NCI-H1436 (cell line): ENCODE data around the gene UPP2.

Experiments
- DNase-seq: peaks from one replicate; lab custom pipeline; 2025; lab: John Stamatoyannopoulos, UW

Gene UPP2

DNA sequence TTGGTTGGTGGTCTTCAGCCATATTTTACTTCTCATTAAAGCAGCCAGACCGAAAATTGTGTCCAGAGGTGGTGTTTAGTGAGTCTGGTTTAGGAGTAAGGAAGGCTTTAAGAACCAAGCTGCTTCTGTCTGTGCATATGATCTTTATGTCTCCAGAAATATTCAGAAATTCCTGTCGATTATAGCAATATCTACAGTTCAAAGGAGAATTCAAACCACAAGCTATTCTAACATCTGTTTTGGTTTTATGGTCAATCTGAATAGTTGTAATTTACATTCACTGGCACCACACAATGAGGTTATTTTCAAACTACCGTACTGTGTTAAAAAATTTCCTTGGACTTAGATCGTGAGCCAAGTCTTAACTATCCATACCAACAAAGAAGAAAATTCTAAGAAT is 11.3 kb downstream of the UPP2 start:
- DNase-seq = no peak

DNA sequence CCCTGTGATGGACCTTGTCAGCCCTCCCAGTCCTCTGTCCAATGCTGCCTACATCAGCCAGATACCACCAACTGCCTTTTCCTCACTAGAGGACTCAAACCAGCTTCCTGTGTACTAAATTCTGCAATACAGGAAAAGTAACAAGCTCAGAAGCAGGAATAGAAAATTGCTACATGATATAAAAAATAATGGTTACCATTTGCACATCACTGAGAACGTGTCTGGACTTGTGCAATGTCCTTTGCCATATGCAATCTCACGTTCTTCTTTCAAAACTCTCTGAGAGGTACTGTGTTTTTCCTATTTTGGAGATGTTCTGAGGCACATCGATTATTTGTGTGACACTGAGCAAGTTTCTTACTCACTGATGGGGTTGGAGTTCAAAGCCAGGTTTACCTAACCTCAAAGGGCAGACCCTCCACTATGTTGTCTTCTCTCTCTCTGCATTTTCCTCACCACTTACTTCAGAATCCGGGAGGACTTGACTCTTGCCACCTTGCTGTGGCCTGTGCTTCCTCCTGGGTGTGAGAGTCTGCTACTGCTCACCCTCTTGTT is 12.1 kb downstream of the UPP2 start:
- no peak for DNase-seq

DNA sequence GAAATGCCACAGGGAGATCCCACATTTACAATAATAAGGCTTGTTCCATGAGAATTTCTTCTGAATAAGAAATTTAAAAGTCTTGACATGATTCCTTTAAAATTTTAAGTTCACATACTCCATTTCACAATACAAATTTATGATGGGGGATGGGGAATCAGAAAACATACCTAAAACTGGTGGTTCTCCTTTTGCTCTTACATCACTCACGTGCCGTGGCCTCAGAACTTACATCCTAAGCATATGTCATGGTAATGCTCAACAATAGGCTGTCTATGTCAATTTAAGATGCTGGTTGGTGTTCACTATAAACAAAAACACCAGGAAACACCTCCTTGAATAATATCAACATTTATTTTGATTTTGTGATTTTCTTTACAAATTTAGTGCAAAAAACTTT is 12.8 kb downstream of the UPP2 start:
- DNase-seq = no peak

DNA sequence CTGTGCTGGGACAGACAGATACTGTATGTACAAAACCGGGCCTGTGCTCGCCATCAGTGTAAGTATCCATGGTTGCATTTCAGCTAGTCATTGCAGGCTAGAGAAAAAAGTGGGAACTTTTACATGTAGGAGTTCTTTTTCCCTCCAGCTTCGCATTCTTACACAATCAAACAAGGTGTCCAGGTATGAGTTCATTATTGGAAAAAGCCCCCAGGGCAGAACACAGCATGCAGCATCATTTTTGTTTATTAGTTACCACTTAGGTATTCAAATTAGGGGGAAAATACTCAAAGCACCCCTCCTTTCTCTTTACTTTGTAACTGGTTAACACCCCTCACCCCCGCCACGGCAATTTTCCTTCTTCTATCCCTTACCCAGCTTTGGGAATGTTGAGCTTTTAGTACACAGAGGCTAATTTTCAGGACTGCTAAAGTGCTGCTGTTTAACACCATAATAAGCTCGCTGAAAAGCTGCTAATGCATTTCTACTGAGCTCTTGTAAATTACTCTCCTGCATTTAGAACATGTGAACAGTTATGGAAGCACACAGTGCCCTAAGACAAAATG is 13.6 kb downstream of the UPP2 start:
- no peak for DNase-seq

DNA sequence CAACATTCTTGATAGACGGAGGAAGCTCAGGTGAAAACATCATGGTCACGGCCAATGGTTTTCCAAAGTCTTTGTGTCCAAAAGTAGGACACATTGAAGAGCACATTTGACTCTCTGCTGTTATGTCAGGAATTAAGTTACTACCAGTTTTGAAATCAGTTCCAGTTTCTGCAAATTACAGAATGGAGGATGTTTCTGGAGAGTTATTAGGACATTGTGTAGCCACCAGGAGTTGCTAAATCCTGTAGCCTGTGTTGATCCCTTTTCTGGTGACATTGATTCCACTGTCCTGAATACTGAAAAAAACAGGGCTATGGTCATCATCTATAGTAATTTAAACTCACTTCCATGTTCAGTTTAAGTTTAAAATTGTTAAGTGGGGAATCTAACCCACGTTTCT is 15.3 kb downstream of the UPP2 start:
- no peak for DNase-seq

DNA sequence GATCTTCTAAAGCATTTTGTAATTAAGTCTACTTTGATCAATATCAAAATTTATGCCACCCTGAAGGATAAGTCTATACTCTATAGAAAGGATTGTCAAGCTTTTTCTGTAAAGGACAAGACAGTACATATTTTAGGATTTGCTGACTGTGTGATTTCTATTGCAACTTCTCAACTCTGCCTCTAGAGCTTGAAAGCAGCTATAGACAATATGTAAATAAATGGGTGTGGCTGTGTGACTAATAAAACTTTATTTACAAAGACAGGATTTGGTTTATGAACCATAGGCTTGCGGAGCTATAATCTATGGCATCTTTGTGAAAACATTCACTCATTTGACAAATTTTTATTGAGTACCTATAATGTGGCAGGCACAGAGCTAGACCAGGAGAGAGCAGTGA is 18.4 kb downstream of the UPP2 start:
- DNase-seq = no peak

DNA sequence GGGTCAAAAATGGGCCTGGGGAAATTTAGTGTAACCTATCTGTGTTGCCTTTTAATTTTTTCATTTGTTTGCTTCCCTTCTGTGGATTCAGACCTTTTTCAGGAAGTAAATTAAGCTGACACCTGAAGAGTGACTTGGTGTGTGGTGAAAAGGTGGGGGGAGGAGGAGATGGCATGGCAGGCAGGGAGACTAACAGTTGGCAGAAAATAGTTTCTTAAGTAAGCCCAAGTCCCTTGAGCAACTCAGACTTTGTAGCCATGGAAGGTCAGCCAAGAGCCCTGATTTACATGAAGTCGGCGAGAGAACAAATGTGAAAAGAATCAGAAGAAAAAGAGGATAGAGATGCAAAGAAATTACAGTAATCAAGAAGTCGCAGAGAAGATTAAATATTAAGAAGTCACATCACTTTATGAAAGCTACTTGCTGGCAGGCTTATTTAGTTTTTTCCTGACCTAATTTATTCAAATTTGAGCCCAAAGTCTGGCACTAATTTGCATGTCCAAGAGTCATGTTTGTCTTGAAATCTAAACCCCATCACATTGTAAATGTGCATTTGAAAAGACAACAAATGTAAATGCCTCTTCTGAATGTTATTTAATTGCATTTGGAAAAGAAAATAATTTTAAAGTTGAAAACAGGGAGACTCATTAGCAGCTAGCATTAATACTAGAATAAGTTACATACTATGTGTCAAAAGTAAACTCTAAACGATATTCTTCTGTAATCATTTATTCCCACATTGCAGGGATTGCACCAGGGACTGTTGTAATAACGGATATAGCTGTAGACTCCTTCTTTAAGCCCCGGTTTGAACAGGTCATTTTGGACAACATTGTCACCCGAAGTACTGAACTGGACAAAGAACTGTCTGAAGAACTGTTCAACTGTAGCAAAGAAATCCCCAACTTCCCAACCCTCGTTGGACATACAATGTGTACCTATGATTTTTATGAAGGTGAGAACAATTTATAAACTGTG is 19.3 kb downstream of the UPP2 start:
- DNase-seq = no peak

DNA sequence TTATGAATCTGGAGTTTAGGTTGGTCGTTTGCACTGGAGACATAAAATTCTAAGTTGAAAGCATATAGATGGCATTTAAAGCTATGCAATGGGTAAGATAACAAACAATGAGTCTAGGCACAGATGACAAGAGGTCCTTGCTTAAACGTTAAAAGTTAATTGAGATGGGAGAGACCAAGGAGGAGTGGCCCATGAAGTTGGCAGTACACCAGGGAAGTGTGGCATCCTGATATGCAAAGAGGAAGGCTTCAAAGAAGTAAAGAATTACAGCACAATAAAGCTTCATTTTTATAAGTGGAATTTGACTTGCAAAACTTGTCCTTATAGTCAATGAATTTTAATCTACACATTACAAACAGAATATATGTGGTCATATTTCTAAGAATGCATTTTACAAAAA is 23.2 kb downstream of the UPP2 start:
- no peak for DNase-seq

DNA sequence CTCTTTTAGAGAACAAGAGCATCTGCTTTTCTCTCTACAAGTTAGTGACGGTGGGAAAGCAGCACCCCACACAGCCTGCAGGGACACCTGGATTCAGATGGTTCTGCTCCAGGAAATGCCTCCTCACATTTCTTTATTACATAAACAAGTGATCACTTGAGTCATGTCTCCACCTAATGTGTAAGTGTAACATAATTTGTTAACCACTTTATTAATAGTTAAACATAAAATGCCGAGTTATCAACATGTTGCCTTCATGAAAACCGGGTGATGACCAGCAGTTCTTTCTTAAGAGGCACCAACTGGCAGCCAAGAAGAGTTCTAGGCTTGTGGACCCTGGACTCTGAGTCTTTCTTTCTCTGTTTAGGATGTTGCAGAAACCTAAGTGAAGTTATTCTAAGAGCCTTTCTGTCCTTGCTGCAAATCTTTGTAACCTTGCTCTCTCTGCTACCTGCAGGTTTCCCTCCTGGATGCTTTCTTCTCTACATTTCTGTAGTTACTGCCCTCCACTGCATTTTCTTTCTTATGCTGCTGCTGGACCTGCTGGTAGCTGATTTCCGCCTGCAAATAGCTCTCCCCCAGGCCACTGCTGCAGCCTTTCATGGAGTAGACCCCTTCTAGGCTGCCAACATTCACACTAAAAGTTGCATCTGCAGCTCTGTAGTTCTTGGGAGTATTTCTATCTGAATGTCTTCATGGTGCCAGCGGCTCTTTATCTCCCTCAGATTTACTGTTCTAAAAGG is 24.3 kb downstream of the UPP2 start:
- DNase-seq = no peak

DNA sequence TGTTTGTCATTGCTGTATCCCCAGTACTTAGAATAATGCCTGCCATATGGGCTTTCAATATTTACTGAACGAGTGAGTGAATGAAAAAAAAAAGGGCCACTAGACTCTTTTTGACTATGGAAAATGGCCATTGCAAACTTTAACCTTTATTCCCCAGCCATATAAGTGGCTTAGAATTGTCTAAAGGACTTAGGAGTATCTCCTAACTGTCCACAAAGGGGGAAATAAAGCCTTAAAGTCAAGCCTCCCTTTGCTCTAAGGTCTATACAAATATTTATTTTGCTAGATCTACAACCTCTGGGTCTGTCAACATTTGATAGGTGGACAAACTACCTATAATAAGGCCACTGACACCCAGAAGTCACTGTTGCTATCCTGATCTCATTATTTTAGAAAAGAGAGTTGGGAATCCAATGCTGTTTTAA is 25.7 kb downstream of the UPP2 start:
- DNase-seq = no peak

DNA sequence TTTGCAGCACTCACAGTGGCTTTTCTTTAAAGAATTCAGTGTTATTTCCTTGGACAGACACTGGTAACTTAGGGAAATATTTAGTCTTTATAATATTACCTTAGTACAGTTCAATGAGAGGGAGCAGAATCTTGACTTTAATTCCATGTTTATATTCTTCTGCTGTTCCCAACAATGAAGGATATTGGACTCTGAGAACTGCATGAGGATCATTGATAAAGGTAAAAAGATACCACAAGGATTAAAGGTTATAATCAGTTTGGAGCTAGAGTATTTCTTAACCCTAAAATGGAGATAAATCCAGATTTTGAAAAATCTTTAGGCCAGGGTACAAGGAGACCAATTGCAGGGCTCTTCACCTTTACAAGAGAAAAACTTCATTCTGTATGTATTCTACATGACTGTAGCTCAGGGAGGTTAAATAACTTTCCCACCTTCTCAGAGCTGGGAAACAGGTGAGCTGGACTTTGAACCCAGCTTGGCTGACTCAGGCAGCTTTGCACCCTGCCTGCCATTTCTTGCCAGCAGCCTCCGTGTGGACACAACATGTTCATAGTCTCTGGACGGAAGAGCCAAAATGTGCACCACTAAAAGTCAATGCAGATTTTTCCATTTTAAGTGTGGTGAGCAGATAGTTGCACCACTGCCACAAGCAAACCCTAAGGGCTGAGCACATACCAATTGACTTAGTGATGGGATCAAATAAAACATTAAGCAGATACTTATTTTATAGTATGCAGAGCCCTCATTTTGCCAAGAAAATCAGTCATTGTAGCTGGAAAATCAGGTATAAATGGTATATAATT is 26.7 kb downstream of the UPP2 start:
- no peak for DNase-seq

DNA sequence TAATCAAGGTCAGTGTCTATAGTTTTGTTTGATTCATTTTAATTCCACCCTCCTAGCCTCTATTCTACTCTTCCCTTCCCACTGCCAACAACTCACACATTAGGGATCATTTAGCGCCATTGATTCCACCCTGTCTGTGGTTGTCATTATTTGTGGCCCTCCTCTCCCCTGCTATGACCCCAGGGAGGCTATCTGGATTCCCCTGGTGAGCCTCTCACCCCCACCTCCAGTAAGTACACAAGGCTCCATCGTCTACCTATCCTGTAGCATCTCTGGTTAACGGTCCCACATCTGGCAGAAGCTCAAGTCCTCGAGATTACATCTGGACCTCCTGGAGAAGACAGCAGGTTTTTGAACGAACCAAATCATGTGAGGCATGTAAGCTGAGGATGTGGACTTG is 27.4 kb downstream of the UPP2 start:
- no peak for DNase-seq

DNA sequence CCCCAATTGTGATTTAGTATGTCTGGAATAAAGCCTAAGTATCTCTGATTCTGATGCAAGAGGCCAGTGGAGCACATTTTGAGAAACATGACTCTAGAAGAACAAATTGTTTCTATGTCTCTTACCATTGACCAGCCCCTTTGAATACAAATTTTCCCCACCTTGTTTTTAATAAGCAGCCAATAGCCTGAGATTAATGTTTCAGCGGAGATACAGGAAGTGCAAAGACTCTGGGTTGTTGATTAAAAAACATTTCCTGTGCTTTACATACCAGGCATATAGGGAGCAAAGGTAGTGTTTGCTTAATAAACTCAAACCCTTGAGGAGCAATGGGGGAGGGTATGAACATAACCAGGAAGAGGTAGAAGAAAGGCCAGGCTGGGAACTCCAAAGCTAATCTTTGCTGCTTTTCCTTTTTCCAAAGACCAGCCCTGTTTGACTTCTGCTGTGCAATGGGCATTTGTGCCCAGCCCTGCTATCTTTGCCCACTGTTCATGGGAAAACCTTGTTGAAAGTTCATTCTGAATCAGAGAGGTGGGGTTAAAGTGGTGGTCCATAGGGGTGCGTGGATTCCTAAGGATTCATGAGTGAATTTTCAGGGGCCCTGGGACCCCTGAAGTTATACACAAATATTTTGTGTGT is 29.3 kb downstream of the UPP2 start:
- DNase-seq = no peak

DNA sequence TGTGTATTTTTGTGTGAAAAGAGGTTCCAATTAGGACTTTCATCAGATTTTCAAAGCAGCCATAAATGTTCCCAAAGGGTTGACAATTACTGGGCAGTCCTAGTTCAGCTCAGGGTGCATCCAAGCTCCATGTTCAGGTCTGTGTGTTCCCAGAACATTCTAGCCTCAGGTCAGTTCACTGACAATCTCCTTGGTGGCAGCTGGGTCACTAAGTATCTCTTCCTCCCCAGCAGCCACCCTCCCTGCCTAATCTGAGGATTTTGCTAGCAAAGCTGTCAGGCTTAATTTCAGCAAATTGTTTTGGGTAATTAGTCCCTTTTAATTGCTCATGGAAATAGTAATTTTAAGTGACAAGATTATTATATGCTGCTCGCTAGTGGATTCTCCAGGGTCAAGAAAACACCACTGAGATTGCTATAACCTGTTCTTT is 29.8 kb downstream of the UPP2 start:
- DNase-seq = no peak

DNA sequence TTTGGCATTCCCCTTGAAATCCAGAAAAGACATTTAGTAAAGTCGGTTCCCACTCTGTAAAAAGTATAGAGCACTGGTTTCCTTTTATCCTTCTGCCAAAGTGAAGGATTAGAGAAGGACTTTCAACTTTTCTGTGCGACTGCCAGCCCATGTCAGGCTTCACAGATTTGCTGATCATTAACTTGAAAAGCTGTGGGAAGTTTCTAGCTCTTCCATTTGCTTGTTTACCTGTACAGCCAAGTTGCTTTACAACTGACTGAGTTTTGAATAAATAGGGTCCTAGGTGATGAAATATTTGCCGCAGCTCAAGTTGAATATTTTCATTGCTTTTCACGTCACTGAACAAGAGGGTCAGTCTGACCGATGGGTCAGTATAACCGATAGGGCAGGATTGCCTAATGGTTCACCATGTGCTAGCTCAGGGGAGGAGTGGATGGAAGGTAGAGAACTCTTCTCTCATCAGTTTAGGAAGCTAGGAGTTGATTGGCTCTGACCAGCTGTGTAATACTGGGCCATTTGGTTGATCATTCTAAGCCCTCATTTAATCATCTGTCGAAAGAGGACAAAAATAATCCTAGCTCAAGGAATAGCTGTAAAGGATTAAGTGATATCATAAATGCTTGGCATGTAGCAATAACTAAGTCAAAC is 30.4 kb downstream of the UPP2 start:
- DNase-seq = no peak

DNA sequence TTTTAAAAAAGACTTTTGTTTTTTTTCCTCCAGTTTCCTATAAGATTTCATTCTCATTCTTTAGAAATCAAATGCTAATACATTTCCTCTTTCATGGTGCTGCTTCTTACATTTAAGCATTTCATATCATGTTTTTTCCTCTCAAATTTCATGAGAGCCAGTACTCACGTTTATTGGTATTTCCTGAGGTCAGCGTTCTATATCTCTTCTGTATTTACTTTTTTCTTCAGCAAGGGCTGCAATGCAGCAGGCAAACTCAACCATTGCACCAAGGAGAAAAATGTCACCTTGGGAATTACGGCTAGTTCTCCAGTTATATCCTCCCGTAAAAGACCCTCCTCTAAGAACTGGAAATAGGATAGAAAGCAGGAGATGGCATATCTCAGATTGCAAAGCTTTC is 32.4 kb downstream of the UPP2 start:
- DNase-seq = no peak

DNA sequence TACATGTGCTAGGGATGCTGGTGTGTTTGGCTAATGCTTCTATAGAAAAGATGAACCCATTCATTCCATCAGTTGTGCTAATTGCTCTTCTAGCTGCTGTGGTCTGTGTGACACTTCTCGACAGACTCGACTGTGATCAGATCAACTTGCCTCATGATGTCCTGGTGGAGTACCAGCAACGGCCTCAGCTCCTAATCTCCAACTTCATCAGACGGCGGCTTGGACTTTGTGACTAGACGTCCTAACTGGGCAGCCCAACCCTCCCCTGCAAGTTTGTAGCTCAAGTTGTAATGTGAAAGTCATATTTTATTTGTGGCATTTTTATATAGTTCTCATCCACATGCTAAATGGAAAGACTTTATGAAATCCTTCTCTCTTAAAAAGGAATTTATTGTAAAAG is 33.0 kb downstream of the UPP2 start:
- no peak for DNase-seq

DNA sequence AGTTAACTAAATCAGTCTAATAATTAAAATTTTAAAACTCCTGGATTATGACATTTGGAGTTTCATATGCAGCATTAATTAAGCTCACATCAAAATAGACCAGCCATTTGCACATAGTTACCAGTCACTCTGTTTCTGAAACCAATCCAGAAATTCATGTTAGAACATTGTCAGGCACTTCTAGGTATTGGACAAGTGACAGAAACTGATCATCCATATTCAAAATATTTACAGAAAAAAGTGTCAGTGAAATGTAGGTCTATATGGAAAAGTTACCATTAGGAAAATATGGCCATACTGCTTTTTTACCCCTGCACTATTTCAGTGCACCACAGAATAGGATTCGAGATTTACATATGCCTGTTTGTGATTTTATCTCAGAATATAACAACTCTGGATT is 33.4 kb downstream of the UPP2 start:
- no peak for DNase-seq

DNA sequence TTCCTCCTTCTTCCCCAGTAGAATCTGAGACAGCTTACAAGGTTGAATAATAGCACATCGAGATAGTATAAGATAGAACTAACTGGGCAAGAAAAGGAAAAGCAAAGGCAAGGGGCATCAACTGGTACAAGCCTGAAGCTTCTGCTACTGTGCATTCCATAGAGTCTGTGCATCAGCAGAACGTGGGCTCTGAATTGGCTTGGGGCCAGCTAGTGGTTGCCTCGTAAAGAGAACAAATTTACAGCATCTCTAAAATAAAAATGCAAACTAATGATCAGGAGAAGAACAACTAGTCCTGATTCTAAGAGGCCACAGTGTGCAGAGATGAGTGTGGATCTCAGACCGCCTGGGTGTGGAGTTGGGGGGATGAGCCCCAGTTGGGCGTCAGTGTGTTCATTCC is 36.6 kb downstream of the UPP2 start:
- DNase-seq = no peak

DNA sequence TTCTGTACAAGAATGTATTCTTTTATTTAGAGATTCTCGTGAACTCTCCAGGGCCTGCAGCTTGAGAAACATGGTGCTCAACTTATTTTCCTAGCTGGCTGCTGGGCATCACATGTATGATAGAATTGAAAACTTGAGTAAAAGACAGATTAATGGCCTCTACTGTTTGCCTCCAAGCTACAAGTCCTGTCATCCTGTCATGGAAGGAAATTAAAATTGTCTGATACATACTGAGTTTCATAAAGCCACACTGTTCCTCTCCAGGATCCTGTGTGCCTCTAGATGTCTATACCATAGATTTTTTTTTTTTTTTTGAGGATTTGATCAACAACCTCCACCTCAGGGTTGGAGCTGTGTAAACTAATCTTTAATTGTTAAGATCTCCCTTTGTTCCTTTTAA is 38.5 kb downstream of the UPP2 start:
- no peak for DNase-seq

DNA sequence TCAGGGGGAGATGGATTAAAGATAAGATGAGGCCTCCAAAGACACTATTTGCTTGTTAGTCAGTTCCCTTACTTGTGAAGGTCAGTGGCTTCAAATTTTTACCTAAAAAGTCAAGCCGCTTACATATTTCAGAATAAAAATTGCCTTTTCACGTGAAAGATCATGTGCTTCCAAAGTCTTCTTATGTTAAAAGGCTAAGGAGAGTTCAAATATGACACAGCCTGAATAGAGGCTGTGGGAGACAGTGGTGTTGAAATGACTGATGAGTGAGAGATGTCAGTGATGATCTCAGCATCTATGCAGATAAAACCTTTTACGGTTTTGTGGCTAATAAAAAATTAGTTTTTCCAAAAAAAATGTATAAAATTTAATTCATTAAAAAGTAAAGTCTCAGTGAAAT is 40.5 kb downstream of the UPP2 start:
- no peak for DNase-seq
